ENCODE data around the gene VGLL3.

VGLL3 gene

DNA sequence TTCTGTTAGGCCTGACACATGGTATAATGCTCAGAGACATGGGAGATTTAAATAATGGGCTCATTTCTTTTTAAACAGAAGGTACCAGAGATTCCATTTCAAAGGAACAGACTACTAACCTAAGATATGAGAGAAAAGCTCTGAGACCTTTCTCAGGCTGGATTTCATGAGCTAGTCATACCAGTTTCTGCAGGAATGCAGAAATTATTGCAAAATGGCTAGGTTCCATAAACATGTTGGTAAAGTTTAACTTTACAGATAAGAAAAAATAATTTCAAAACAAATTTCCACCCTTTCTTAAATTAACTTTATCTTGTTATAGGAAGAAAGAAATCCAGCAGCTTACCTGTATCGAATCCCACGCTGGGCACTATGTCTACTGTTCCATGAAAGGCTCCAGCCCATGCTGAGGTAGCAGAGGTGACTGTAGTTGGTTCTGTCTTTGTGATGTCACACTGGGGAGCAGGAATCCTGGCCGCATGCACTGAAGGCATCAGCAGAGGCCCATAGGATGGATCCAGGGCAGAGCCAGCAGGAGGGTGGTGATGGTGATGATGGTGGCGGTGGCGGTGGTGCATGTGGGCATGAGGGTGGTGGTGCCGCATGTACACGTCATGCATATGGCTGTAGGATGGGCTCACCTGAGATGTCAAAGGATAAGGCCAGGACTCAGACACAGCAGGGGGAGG is 22.6 kb downstream of the VGLL3 start (continued):
- TF ChIP-seq, protein P1, sequence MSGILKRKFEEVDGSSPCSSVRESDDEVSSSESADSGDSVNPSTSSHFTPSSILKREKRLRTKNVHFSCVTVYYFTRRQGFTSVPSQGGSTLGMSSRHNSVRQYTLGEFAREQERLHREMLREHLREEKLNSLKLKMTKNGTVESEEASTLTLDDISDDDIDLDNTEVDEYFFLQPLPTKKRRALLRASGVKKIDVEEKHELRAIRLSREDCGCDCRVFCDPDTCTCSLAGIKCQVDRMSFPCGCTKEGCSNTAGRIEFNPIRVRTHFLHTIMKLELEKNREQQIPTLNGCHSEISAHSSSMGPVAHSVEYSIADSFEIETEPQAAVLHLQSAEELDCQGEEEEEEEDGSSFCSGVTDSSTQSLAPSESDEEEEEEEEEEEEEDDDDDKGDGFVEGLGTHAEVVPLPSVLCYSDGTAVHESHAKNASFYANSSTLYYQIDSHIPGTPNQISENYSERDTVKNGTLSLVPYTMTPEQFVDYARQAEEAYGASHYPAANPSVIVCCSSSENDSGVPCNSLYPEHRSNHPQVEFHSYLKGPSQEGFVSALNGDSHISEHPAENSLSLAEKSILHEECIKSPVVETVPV (CRISPR knock-in tag; IDR thresholded peaks at IDR 0.05), result no peak
- TF ChIP-seq TCF4 (CRISPR knock-in tag; IDR thresholded peaks at IDR 0.05; ENCODE audit: borderline replicate concordance), result no peak
- TF ChIP-seq ZFP3 (CRISPR knock-in tag; IDR thresholded peaks at IDR 0.05), result no peak
- TF ChIP-seq ESRRG (CRISPR knock-in tag; IDR thresholded peaks at IDR 0.05), result no peak
- TF ChIP-seq SNAI2 (CRISPR knock-in tag; IDR thresholded peaks at IDR 0.05), result no peak
- no peak for TF ChIP-seq ZNF565 (CRISPR knock-in tag; conservative IDR thresholded peaks at IDR 0.05; ENCODE audit: low read depth)
- TF ChIP-seq ZNF8 (CRISPR knock-in tag; IDR thresholded peaks at IDR 0.05), result no peak
- no peak for TF ChIP-seq ZFP30 (CRISPR knock-in tag; IDR thresholded peaks at IDR 0.05)

- no peak for ATAC-seq
- TF ChIP-seq TCF4 (CRISPR knock-in tag; IDR thresholded peaks at IDR 0.05; ENCODE audit: borderline replicate concordance), result no peak
- TF ChIP-seq ESRRG (CRISPR knock-in tag; IDR thresholded peaks at IDR 0.05), result no peak
- TF ChIP-seq ZFP30 (CRISPR knock-in tag; IDR thresholded peaks at IDR 0.05), result no peak
- TF ChIP-seq, protein P1 (CRISPR knock-in tag; IDR thresholded peaks at IDR 0.05), result no peak
- TF ChIP-seq ISL1 (CRISPR knock-in tag; IDR thresholded peaks at IDR 0.05), result no peak
- no peak for TF ChIP-seq ZFP3 (CRISPR knock-in tag; IDR thresholded peaks at IDR 0.05)
- no peak for TF ChIP-seq ARNTL (CRISPR knock-in tag; IDR thresholded peaks at IDR 0.05; ENCODE audit: borderline replicate concordance, low read depth)
- no peak for TF ChIP-seq GLIS3 (CRISPR knock-in tag; IDR thresholded peaks at IDR 0.05)
- no peak for TF ChIP-seq OSR1 (CRISPR knock-in tag; IDR thresholded peaks at IDR 0.05)
- no peak for TF ChIP-seq TSHZ2 (CRISPR knock-in tag; IDR thresholded peaks at IDR 0.05)
- TF ChIP-seq PPARA (CRISPR knock-in tag; IDR thresholded peaks at IDR 0.05; ENCODE audit: borderline replicate concordance), result no peak
- TF ChIP-seq, protein P2, sequence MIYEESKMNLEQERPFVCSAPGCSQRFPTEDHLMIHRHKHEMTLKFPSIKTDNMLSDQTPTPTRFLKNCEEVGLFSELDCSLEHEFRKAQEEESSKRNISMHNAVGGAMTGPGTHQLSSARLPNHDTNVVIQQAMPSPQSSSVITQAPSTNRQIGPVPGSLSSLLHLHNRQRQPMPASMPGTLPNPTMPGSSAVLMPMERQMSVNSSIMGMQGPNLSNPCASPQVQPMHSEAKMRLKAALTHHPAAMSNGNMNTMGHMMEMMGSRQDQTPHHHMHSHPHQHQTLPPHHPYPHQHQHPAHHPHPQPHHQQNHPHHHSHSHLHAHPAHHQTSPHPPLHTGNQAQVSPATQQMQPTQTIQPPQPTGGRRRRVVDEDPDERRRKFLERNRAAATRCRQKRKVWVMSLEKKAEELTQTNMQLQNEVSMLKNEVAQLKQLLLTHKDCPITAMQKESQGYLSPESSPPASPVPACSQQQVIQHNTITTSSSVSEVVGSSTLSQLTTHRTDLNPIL (CRISPR knock-in tag; IDR thresholded peaks at IDR 0.05; ENCODE audit: low read depth), result no peak
- no peak for TF ChIP-seq POU6F1 (CRISPR knock-in tag; IDR thresholded peaks at IDR 0.05; ENCODE audit: borderline replicate concordance, low read depth)
- no peak for TF ChIP-seq CSDC2 (CRISPR knock-in tag; IDR thresholded peaks at IDR 0.05)
- no peak for TF ChIP-seq RARB (CRISPR knock-in tag; IDR thresholded peaks at IDR 0.05)
These were observed 23.9 kb downstream of the VGLL3 start for GRCh38 chr3:86967062-86967461.

DNA sequence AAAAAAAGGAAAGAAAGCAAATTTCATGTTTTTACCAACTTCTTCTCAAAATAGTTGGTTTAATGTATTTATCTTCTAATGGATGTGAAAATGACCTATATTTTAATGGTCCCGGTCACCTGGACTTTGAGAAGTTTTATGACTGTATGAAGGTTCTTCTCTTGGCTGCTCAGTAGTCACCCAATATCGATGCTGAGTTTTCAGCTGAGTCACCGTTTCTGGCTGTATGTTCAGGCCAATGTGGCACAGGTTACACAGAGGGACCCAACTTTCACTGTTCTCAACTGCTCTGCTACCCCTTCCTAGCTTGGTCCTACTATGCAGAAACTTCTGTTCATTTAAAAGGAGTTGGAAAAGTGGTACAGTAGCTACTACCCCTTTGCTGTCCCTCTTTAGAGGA is 25.8 kb downstream of the VGLL3 start:
- no peak for ATAC-seq
- TF ChIP-seq ARNTL (CRISPR knock-in tag; IDR thresholded peaks at IDR 0.05; ENCODE audit: borderline replicate concordance, low read depth) (no peak), RARB (CRISPR knock-in tag; IDR thresholded peaks at IDR 0.05) (no peak), TSHZ2 (CRISPR knock-in tag; IDR thresholded peaks at IDR 0.05) (no peak), POU6F1 (CRISPR knock-in tag; IDR thresholded peaks at IDR 0.05; ENCODE audit: borderline replicate concordance, low read depth) (no peak)
- TF ChIP-seq, protein P1 (CRISPR knock-in tag; IDR thresholded peaks at IDR 0.05), result no peak
- TF ChIP-seq, protein P3, sequence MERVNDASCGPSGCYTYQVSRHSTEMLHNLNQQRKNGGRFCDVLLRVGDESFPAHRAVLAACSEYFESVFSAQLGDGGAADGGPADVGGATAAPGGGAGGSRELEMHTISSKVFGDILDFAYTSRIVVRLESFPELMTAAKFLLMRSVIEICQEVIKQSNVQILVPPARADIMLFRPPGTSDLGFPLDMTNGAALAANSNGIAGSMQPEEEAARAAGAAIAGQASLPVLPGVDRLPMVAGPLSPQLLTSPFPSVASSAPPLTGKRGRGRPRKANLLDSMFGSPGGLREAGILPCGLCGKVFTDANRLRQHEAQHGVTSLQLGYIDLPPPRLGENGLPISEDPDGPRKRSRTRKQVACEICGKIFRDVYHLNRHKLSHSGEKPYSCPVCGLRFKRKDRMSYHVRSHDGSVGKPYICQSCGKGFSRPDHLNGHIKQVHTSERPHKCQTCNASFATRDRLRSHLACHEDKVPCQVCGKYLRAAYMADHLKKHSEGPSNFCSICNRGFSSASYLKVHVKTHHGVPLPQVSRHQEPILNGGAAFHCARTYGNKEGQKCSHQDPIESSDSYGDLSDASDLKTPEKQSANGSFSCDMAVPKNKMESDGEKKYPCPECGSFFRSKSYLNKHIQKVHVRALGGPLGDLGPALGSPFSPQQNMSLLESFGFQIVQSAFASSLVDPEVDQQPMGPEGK (CRISPR knock-in tag; IDR thresholded peaks at IDR 0.05; ENCODE audit: borderline replicate concordance), result no peak
